ENCODE data around the gene HIGD1A.

GRCh38 chr3:42801784-42802183 is 2.5 kb downstream of the HIGD1A start:
- TF ChIP-seq CTCF (conservative IDR thresholded peaks at IDR 0.05; ENCODE audit: low read depth in 2 of 2) = no peak
- no peak for TF ChIP-seq REST (IDR thresholded peaks at IDR 0.05; ENCODE audit: unreplicated experiment)
- no peak for TF ChIP-seq EZH2 (IDR thresholded peaks at IDR 0.05; ENCODE audit: low read depth, unreplicated experiment)
